Sigmoid colon (tissue), 7 donors: ENCODE data around the gene HSD11B2. TPM values are rescaled to one million over a fixed set of nuclear protein-coding genes. Genes with fewer than 3 reads are reported as not detected.
A peak's percentile ranks its signal among the peaks of the same experiment; 100 is the strongest.

Experiments
- DNase-seq: peaks from one replicate; pipeline ENCODE4 v3.0.0-alpha.2; 2019
- H3K27ac ChIP-seq, 4 donors: fragments of 200-600 bp; sonication (generic); one replicate each; pipeline ENCODE4 v1.5.1; 2016 to 2019; ENCODE audit warnings: mild to moderate bottlenecking in 1 of 4
- H3K27me3 ChIP-seq, 3 donors: fragments of 200-600 bp; sonication (generic); one replicate each; pipeline ENCODE4 v1.5.1; 2019; ENCODE audit warnings: mild to moderate bottlenecking in 1 of 3
- H3K36me3 ChIP-seq, 4 donors: fragments of 200-600 bp; sonication (generic); one replicate each; pipeline ENCODE4 v1.5.1; 2016 to 2019
- H3K4me1 ChIP-seq, 4 donors: fragments of 200-600 bp; sonication (generic); one replicate each; pipeline ENCODE4 v1.5.1; 2017 to 2019
- H3K4me3 ChIP-seq, 4 donors: fragments of 200-600 bp; sonication (generic); one replicate each; pipeline ENCODE4 v1.5.1; 2017 to 2019; ENCODE audit warnings: mild to moderate bottlenecking in 2 of 4, moderate library complexity in 1 of 4
- H3K9me3 ChIP-seq, 4 donors: fragments of 200-600 bp in 3 of 4; sonication (generic) in 3 of 4; one replicate each; pipeline versions ENCODE4 v1.5.1 to v1.6.1; 2013 to 2019
- EP300 ChIP-seq, 4 donors: sonication (generic); formaldehyde crosslinking; IDR thresholded peaks; one replicate each; pipeline ENCODE4 v1.6.1; 2017; ENCODE audit warnings: antibody characterized with exemption in 4 of 4
- POLR2A ChIP-seq, 2 donors: fragments of 450-650 bp; IDR thresholded peaks; one replicate each; pipeline ENCODE4 v1.6.1; 2016; ENCODE audit warnings: antibody characterized with exemption in 2 of 2, mild to moderate bottlenecking in 2 of 2, moderate library complexity in 2 of 2
- POLR2AphosphoS5 ChIP-seq, 4 donors: sonication (generic); formaldehyde crosslinking; IDR thresholded peaks; one replicate each; pipeline ENCODE4 v1.6.1; 2017; ENCODE audit warnings: antibody characterized with exemption in 4 of 4
- WGBS, 2 donors: extraction: QIAGEN DNeasy Blood & Tissue Kit; methylation state at CpG; one replicate each; pipeline ENCODE4 v1.1.7; 2013; 5-methylcytosine and 5-hydroxymethylcytosine counted together
- intact Hi-C: fragments of 100-400 bp; cut with DNase I; formaldehyde crosslinking; loops from one replicate; pipeline ENCODE4 v1.15.1; 2023
- polyA plus RNA-seq, 3 donors: library from polyadenylated mRNA; stranded (reverse); fragments of 200-250 nt; gene quantifications; one replicate each; pipeline ENCODE4 v1.2.3, GENCODE V29; 2013
- total RNA-seq, 4 donors: library from RNA; depleted of rRNA; stranded (reverse); fragments of >200 nt; gene quantifications; one replicate each; pipeline ENCODE4 v1.1.0, GENCODE V29; 2016
- TF ChIP-seq, protein P1 (sequence below), 4 experiments: fragments of 450-650 bp in 3 of 4; fragments of 200-600 bp in 1 of 4; IDR thresholded peaks; one replicate each; pipeline ENCODE4 v1.5.1; 2016 to 2019; ENCODE audit warnings: antibody characterized with exemption in 4 of 4, mild to moderate bottlenecking in 3 of 4, moderate library complexity in 2 of 4
- donor health status: healthy with polysubstance abuse.
- donor health status: Bipolar disorder and iron deficiency.
- donor health status: healthy.

Gene HSD11B2
- total RNA-seq (1 to 10 TPM in 2 of 4 donors, under 1 TPM in 1, not detected in 1; 0.14 to 3.9 (median 1.4) TPM), polyA plus RNA-seq (100 to 1,000 TPM in 1 of 3 donors, 10 to 100 TPM in 2; 88.3 to 353 (median 90.4) TPM)

- peaks cover 0 to 27% (median 26%) of the 10 kb centered on the region in 4 donors for H3K4me1 ChIP-seq
- WGBS, 2 donors = 1% methylated on average over 87 of the region's 87 CpGs
- intact Hi-C loops = no loop called here
- TF ChIP-seq EP300 (IDR thresholded peaks at IDR 0.05) (no peak), POLR2A (IDR thresholded peaks at IDR 0.05) (no peak), POLR2AphosphoS5 (IDR thresholded peaks at IDR 0.05) (no peak)
- TF ChIP-seq, protein P1, sequence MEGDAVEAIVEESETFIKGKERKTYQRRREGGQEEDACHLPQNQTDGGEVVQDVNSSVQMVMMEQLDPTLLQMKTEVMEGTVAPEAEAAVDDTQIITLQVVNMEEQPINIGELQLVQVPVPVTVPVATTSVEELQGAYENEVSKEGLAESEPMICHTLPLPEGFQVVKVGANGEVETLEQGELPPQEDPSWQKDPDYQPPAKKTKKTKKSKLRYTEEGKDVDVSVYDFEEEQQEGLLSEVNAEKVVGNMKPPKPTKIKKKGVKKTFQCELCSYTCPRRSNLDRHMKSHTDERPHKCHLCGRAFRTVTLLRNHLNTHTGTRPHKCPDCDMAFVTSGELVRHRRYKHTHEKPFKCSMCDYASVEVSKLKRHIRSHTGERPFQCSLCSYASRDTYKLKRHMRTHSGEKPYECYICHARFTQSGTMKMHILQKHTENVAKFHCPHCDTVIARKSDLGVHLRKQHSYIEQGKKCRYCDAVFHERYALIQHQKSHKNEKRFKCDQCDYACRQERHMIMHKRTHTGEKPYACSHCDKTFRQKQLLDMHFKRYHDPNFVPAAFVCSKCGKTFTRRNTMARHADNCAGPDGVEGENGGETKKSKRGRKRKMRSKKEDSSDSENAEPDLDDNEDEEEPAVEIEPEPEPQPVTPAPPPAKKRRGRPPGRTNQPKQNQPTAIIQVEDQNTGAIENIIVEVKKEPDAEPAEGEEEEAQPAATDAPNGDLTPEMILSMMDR (IDR thresholded peaks at IDR 0.05) = no peak
- H3K4me3 ChIP-seq = peak within 1 kb of the TSS; percentile 34 to 55 (median 48)
- H3K27me3 ChIP-seq = peaks cover 6 to 33% (median 11%) of the 10 kb centered on the region in 3 donors
- no peaks in the 10 kb centered on the region for H3K9me3 ChIP-seq
- DNase-seq = no peak
- no peaks in the 10 kb centered on the region for H3K36me3 ChIP-seq
- peak within 1 kb of the TSS; percentile 46 to 62 (median 59) for H3K27ac ChIP-seq
Measured at GRCh38 chr16:67430977-67431774, at the start of gene HSD11B2. Gene HSD11B2 (plus strand): TSS chr16:67431121. CDS start chr16:67431249, 128 bp downstream.

DNA sequence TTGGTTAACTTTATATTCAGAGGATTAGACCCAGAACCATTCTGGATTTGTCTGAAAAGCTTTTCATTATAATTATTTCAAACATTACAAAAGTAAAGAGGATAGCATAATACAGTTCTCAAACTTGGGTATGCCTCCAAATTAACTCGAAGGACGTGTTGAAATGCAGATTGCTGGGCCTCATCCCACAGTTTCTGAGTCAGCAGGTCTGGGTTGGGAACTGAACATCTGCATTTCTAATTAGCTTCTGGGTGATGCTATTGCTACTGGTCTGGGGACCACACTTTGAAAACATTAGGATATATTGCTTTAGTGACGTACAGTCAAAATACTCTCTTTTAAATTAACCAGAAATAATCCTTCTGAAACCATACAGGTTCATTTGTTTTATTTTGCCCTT, 47.6 kb upstream of the HSD11B2 start:
- TF ChIP-seq POLR2A (IDR thresholded peaks at IDR 0.05) = no peak
- no peak for TF ChIP-seq EP300 (IDR thresholded peaks at IDR 0.05)
- no peak for TF ChIP-seq POLR2AphosphoS5 (IDR thresholded peaks at IDR 0.05)
- TF ChIP-seq, protein P1 (IDR thresholded peaks at IDR 0.05) = no peak
- intact Hi-C loops = no loop called here
- Histone ChIP-seq H3K27ac (no peak overlapping the region), H3K4me3 (no peak overlapping the region), H3K27me3 (no peaks in the 10 kb centered on the region), H3K36me3 (no peaks in the 10 kb centered on the region), H3K9me3 (no peaks in the 10 kb centered on the region), H3K4me1 (no peaks in the 10 kb centered on the region)
- 88 to 92% methylated on average over 3 of the region's 3 CpGs for WGBS, 2 donors
- no peak for DNase-seq

GRCh38 chr16:67384778-67385510, 46.0 kb upstream of the HSD11B2 start:
- intact Hi-C loops = no loop called here
- DNase-seq = no peak
- H3K36me3 ChIP-seq = no peaks in the 10 kb centered on the region
- TF ChIP-seq, protein P1 (IDR thresholded peaks at IDR 0.05) = no peak
- no peak for TF ChIP-seq POLR2A (IDR thresholded peaks at IDR 0.05)
- TF ChIP-seq POLR2AphosphoS5 (IDR thresholded peaks at IDR 0.05) = no peak
- no peak for TF ChIP-seq EP300 (IDR thresholded peaks at IDR 0.05)
- no peak overlapping the region for H3K4me3 ChIP-seq
- H3K4me1 ChIP-seq = no peaks in the 10 kb centered on the region
- WGBS, 2 donors = 90 to 94% methylated on average over 8 of the region's 8 CpGs
- H3K27ac ChIP-seq = no peak overlapping the region
- H3K9me3 ChIP-seq = no peaks in the 10 kb centered on the region
- no peaks in the 10 kb centered on the region for H3K27me3 ChIP-seq

DNA sequence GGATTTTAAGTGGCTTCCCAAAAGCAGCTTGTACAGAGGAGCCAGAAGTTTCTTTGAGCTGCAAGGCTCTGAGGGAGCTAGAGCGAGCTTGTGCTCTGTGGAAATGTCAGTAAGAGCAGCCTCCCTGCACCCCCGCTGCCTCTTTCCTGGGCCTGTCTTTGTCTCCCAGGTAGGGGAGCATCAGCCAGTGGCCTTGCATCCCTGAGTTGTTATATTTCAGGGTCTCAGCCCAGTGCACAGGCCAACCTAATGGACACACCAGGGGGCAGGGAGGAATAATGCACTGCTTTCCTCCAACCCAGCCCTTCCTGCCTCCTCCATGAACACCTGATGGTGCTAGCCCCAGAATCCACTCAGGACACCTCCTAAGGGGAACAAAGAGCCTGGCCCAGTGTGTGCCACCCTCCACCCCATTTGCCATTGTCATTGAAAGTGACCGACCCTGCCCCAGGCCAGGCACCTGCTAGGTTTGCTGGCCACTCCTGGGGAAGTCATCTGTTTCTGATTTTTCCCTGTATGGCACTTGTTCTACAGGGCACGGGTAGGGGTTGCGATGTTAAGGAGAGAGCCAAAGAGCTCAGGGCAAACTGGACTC, 44.0 kb upstream of the HSD11B2 start:
- Histone ChIP-seq H3K27ac (no peak overlapping the region), H3K27me3 (peaks cover 0 to 16% (median 7%) of the 10 kb centered on the region in 3 donors), H3K9me3 (no peaks in the 10 kb centered on the region), H3K4me3 (no peak overlapping the region), H3K4me1 (peaks cover 0 to 13% (median 10%) of the 10 kb centered on the region in 4 donors), H3K36me3 (no peaks in the 10 kb centered on the region)
- WGBS, 2 donors = 95 to 98% methylated on average over 5 of the region's 5 CpGs
- TF ChIP-seq, protein P1 (IDR thresholded peaks at IDR 0.05) = no peak
- no peak for TF ChIP-seq POLR2AphosphoS5 (IDR thresholded peaks at IDR 0.05)
- TF ChIP-seq POLR2A (IDR thresholded peaks at IDR 0.05) = no peak
- TF ChIP-seq EP300 (IDR thresholded peaks at IDR 0.05) = no peak
- no peak for DNase-seq
- intact Hi-C loops = no loop called here
